Adrenal gland (tissue), 12 donors: ENCODE results near the gene HIRA. TPM values are rescaled to one million over a fixed set of nuclear protein-coding genes. Genes with fewer than 3 reads are reported as not detected.

Experiments
- DNase-seq, 7 donors: peaks; one replicate each; pipeline ENCODE4 v3.0.0-alpha.2; 2019 to 2020
- H3K27ac ChIP-seq, 5 donors: fragments of 200-600 bp; sonication (generic) in 4 of 5; 1 replicate in 3 of 5; 2 replicates in 2 of 5; pipeline versions ENCODE4 v1.5.1 to v1.8.0; 2016 to 2020; ENCODE audit warnings: mild to moderate bottlenecking in 1 of 5
- H3K27me3 ChIP-seq: fragments of 200-600 bp; 2 replicates; pipeline ENCODE4 v1.8.0; 2021
- H3K36me3 ChIP-seq, 2 donors: fragments of 200-600 bp; replicated peaks in 1 of 2; 1 replicate in 1 of 2; 2 replicates in 1 of 2; pipeline versions ENCODE4 v1.5.1 to v1.8.0; 2018 to 2022
- H3K4me1 ChIP-seq, 2 donors: fragments of 200-600 bp; replicated peaks in 1 of 2; 1 replicate in 1 of 2; 2 replicates in 1 of 2; pipeline versions ENCODE4 v1.5.1 to v1.8.0; 2018 to 2021
- H3K4me3 ChIP-seq, 4 donors: fragments of 200-600 bp; sonication (generic) in 3 of 4; one replicate each; pipeline ENCODE4 v1.5.1; 2016 to 2018
- H3K9me3 ChIP-seq, 3 donors: fragments of 200-600 bp; sonication (generic) in 1 of 3; replicated peaks in 1 of 3; 1 replicate in 2 of 3; 2 replicates in 1 of 3; pipeline versions ENCODE4 v1.5.1 to v1.8.0; 2016 to 2021
- CTCF ChIP-seq, 6 experiments: fragments of 450-650 bp in 4 of 6; fragments of 200-600 bp in 2 of 6; sonication (generic) in 1 of 6; IDR thresholded peaks; 1 replicate in 5 of 6; 2 replicates in 1 of 6; pipeline versions ENCODE4 v1.5.1 to v1.8.0; 2016 to 2021; ENCODE audit warnings: antibody characterized with exemption in 6 of 6, mild to moderate bottlenecking in 2 of 6, moderate library complexity in 1 of 6
- POLR2A ChIP-seq, 2 donors: fragments of 450-650 bp; IDR thresholded peaks; one replicate each; pipeline ENCODE4 v1.6.1; 2017; ENCODE audit warnings: antibody characterized with exemption in 2 of 2, mild to moderate bottlenecking in 2 of 2, moderate library complexity in 1 of 2
- WGBS, 4 donors: extraction: QIAGEN DNeasy Blood & Tissue Kit in 2 of 4; methylation state at CpG; one replicate each; pipeline versions ENCODE4 v1.1.5 to v1.1.7; 2013 to 2017; 5-methylcytosine and 5-hydroxymethylcytosine counted together
- intact Hi-C, 2 donors: fragments of 100-400 bp; cut with DNase I; formaldehyde crosslinking; loops; one replicate each; pipeline versions ENCODE4 v1.14.1 to v1.15.0; 2022 to 2023
- polyA plus RNA-seq, 3 donors: library from polyadenylated mRNA; stranded (reverse); fragments of 200-250 nt in 2 of 3; fragments of 350-450 nt in 1 of 3; fragmentation: Illumina TruSeq in 1 of 3; extraction: RNeasy Lipid Tissue Mini Kit (QIAGEN cat#74804) in 1 of 3; gene quantifications; one replicate each; pipeline ENCODE4 v1.2.3, GENCODE V29; 2013 to 2014
- total RNA-seq, 9 donors: library from RNA; depleted of rRNA in 4 of 9; stranded (reverse); fragments of >200 nt in 4 of 9; fragments of 120-200 nt in 1 of 9; fragmentation: NEBNext Ultra II Directional in 1 of 9; extraction: Animal tissue kit (Norgen Biotek cat#: 25700) in 1 of 9; gene quantifications; one replicate each; pipeline versions ENCODE4 v1.1.0 to v1.2.4, GENCODE V29; 2013 to 2023
- donor health status: healthy with polysubstance abuse.
- donor health status: Bipolar disorder and iron deficiency.
- donor health status: DM: yes; HTN: yes; CAD: no.
- donor health status: DM: no; HTN: no; CAD: no.
- donor health status: DM: no; HTN: no; CAD: no.
- donor health status: DM: yes; HTN: yes; CAD: no.

Gene HIRA
- total and polyA plus RNA-seq, 12 donors: 8.4 to 47.8 (median 20.8) TPM

GRCh38 chr22:19304547-19304946, 127.0 kb downstream of the HIRA start:
- H3K9me3 ChIP-seq: no peaks in the 10 kb centered on the region
- no peak for TF ChIP-seq CTCF (IDR thresholded peaks at IDR 0.05)
- TF ChIP-seq POLR2A (IDR thresholded peaks at IDR 0.05): no peak
- intact Hi-C loops: loop anchor here (5.0 to 10.0 kb wide), 2 partner anchors 50 to 323 kb away; no protein-coding TSS in a partner anchor
- DNase-seq: no peak
- WGBS, 4 donors: 93 to 99% (median 97%) methylated on average over 5 of the region's 5 CpGs
- H3K36me3 ChIP-seq: no peaks in the 10 kb centered on the region
- H3K27me3 ChIP-seq: no peaks in the 10 kb centered on the region
- H3K4me3 ChIP-seq: no peak overlapping the region
- H3K27ac ChIP-seq: no peak overlapping the region
- no peaks in the 10 kb centered on the region for H3K4me1 ChIP-seq

- H3K9me3 ChIP-seq: no peaks in the 10 kb centered on the region
- TF ChIP-seq CTCF (IDR thresholded peaks at IDR 0.05): no peak
- no peak for TF ChIP-seq POLR2A (IDR thresholded peaks at IDR 0.05)
- intact Hi-C loops: loop anchor here (5.0 to 10.0 kb wide), 2 partner anchors 51 to 324 kb away; no protein-coding TSS in a partner anchor
- WGBS, 4 donors: 57 to 70% (median 66%) methylated on average over 1 of the region's 1 CpG
- no peak overlapping the region for H3K4me3 ChIP-seq
- no peak overlapping the region for H3K27ac ChIP-seq
- no peaks in the 10 kb centered on the region for H3K27me3 ChIP-seq
- DNase-seq: no peak
- H3K36me3 ChIP-seq: no peaks in the 10 kb centered on the region
- H3K4me1 ChIP-seq: no peaks in the 10 kb centered on the region
These were observed 127.7 kb downstream of the HIRA start for GRCh38 chr22:19303785-19304184.

- Histone ChIP-seq H3K4me3 (no peak overlapping the region), H3K27ac (no peak overlapping the region), H3K4me1 (peaks cover 12 to 14% of the 10 kb centered on the region in 2 donors), H3K9me3 (no peaks in the 10 kb centered on the region), H3K36me3 (no peaks in the 10 kb centered on the region), H3K27me3 (no peaks in the 10 kb centered on the region)
- TF ChIP-seq CTCF (IDR thresholded peaks at IDR 0.05): no peak
- intact Hi-C loops: loop anchor here (10.0 kb wide), 3 partner anchors 51 to 179 kb away; partner anchors contain the start of genes CDC45 (in 1 of the 2) and UFD1 (in 1 of the 2)
- no peak for DNase-seq
These were observed 135.8 kb downstream of the HIRA start for GRCh38 chr22:19295733-19296132.

GRCh38 chr22:19292458-19293230, 138.9 kb downstream of the HIRA start:
- peak overlapping the region; percentile 47 to 93 (median 78) for H3K27ac ChIP-seq

More at GRCh38 chr22:19292458-19293230, 138.9 kb downstream of the HIRA start:
- intact Hi-C loops: loop anchor here (10.0 kb wide), 3 partner anchors 48 to 182 kb away; partner anchors contain the start of genes CDC45 (in 1 of the 2) and UFD1 (in 1 of the 2)
- WGBS, 4 donors: 35 to 60% (median 43%) methylated on average over 20 to 23 of the region's 23 CpGs
- TF ChIP-seq CTCF (IDR thresholded peaks at IDR 0.05) (no peak), POLR2A (IDR thresholded peaks at IDR 0.05) (no peak)
- Histone ChIP-seq H3K9me3 (no peaks in the 10 kb centered on the region), H3K4me3 (peak overlapping the region in 3 of 4 donors; percentile 27 to 100 (median 52)), H3K27me3 (no peaks in the 10 kb centered on the region), H3K36me3 (no peaks in the 10 kb centered on the region), H3K4me1 (peaks cover 20 to 35% of the 10 kb centered on the region in 2 donors)
- DNase-seq: peak; percentile 44 to 72 (median 65)
